ENCODE measurements around the gene LRRC42.

The LRRC42 gene

GRCh38 chr1:53946252-53947171, at the start of gene LRRC42:
Gene LRRC42, plus strand, starts transcription at chr1:53946350. Its CDS starts 5,650 bp downstream, at chr1:53952000.
- DNase-seq, result no peak

GRCh38 chr1:53896635-53897229, 49.4 kb upstream of the LRRC42 start:
- no peak for DNase-seq

GRCh38 chr1:53899206-53899628, 46.9 kb upstream of the LRRC42 start:
- DNase-seq, result no peak

GRCh38 chr1:53899708-53900107, 46.4 kb upstream of the LRRC42 start:
- DNase-seq, result no peak

- DNase-seq, result no peak
These were observed 43.7 kb upstream of the LRRC42 start for GRCh38 chr1:53902235-53903138.

- no peak for DNase-seq
These were observed 40.6 kb upstream of the LRRC42 start for GRCh38 chr1:53905509-53905908.

GRCh38 chr1:53906121-53906520, 40.0 kb upstream of the LRRC42 start:
- no peak for DNase-seq

GRCh38 chr1:53909946-53910345, 36.2 kb upstream of the LRRC42 start:
- no peak for DNase-seq

- no peak for DNase-seq
These were observed 34.7 kb upstream of the LRRC42 start for GRCh38 chr1:53911442-53911841.

GRCh38 chr1:53913352-53914033, 32.7 kb upstream of the LRRC42 start:
- DNase-seq, result no peak

- DNase-seq, result no peak
These were observed 27.8 kb upstream of the LRRC42 start for GRCh38 chr1:53918343-53918742.

GRCh38 chr1:53919675-53920066, 26.5 kb upstream of the LRRC42 start:
- DNase-seq, result peak; percentile 19 to 31

GRCh38 chr1:53927376-53927881, 18.7 kb upstream of the LRRC42 start:
- DNase-seq, result no peak

- no peak for DNase-seq
These were observed 16.7 kb upstream of the LRRC42 start for GRCh38 chr1:53929246-53929960.

- no peak for DNase-seq
These were observed 15.2 kb upstream of the LRRC42 start for GRCh38 chr1:53930932-53931331.

- DNase-seq, result no peak
These were observed 14.6 kb upstream of the LRRC42 start for GRCh38 chr1:53931523-53931922.

- DNase-seq, result no peak
These were observed 11.9 kb upstream of the LRRC42 start for GRCh38 chr1:53934170-53934765.

GRCh38 chr1:53936430-53936829, 9.7 kb upstream of the LRRC42 start:
- no peak for DNase-seq

- DNase-seq, result no peak
These were observed 7.9 kb upstream of the LRRC42 start for GRCh38 chr1:53938136-53938830.

GRCh38 chr1:53942127-53942957, 3.8 kb upstream of the LRRC42 start:
- DNase-seq, result no peak

Measured in activated CD4-positive, alpha-beta T cell treated with anti-CD3 and anti-CD28 coated beads, Interleukin-2, amount 50 U/mL, for 48 hours (primary cell).